GM04504 (cell line): Measurements from ENCODE around the gene SRGAP3.

Experiments
- DNase-seq: peaks from one replicate; pipeline ENCODE4 v3.0.0-alpha.2; 2012; ENCODE audit warnings: low read depth

Gene SRGAP3

GRCh38 chr3:9015250-9015649 is 234.2 kb downstream of the SRGAP3 start:
- no peak for DNase-seq

- no peak for DNase-seq
Observed at GRCh38 chr3:9013782-9014563, 235.5 kb downstream of the SRGAP3 start.

GRCh38 chr3:9012521-9012920 is 236.9 kb downstream of the SRGAP3 start:
- DNase-seq: no peak

GRCh38 chr3:9009976-9010545 is 239.4 kb downstream of the SRGAP3 start:
- no peak for DNase-seq

DNA sequence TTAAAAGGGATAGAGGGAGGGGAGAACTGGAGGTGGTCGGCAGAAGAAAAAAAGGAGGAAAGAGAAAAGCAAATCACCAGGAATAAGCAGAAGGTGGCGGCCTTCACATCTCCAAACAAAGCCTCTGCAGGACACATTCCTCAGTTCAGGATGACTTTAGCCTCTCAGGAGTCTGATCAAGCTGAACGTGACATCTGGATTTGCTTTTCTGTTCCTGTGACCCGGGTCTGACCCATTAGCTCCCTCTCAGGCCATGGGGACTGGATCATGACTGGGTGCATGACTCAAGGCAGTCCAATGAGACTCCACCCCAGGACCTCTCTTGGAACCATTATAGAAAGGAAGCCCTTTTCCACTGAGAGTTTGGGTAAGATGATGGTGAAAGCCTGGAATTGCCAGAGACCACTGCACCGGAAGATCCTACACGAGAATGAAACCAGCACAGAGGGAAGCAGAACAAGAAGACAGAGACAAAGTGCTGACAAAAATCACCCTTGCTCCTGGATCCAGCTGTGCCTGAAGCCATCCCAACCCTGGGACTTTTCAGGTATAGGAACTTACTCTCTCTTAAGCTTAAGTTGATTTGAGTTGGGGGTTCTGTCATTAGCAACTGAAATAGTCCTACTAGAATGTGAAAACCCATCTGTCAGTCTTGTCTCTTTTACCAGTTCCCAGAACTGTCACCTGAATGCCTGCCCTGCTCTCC is 240.7 kb downstream of the SRGAP3 start:
- DNase-seq: peak; percentile 25

- DNase-seq: no peak
Observed at GRCh38 chr3:9007928-9008327, 241.5 kb downstream of the SRGAP3 start.

GRCh38 chr3:9007213-9007612 is 242.2 kb downstream of the SRGAP3 start:
- no peak for DNase-seq

GRCh38 chr3:9000041-9000440 is 249.4 kb downstream of the SRGAP3 start:
- DNase-seq: no peak

DNA sequence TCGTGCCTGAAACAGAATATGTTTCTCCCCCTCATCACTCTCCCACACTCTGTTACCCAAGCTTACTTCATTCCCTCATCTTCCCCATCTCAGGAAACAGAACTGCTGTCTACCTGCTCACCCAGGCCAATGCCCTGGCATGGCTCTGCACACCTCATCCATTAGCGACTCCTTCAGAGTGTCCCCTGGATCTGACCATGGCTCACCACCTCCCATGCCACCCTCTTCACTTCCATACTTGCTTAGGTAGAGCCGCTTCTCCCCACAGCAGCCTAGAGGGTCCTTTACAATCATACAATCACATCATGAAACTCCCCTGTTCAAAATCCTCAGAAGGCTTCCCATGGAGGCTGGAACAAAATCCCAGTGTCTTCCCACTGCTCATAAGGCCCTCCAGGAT is 252.3 kb downstream of the SRGAP3 start:
- DNase-seq: no peak

GRCh38 chr3:8996681-8997121 is 252.7 kb downstream of the SRGAP3 start:
- peak; percentile 32 for DNase-seq

DNA sequence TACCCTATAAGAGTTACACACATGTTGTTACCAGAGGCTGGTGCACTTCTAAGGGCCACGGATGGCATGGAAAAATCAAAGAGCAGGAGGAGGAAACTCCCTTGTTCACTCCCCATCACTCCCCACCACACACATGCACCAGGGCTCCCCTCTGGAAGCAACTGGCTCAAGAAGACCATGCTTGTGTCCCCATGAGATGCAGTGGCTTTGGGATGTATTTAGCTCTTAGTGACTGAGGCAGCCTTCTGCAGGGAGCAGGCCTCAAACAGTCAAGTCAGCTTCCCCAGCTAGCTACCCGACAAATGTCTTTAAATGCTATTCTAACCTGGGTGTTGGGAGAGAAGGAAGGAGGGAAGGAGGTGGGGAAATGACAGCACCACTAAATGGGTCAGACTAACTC is 253.2 kb downstream of the SRGAP3 start:
- no peak for DNase-seq

DNA sequence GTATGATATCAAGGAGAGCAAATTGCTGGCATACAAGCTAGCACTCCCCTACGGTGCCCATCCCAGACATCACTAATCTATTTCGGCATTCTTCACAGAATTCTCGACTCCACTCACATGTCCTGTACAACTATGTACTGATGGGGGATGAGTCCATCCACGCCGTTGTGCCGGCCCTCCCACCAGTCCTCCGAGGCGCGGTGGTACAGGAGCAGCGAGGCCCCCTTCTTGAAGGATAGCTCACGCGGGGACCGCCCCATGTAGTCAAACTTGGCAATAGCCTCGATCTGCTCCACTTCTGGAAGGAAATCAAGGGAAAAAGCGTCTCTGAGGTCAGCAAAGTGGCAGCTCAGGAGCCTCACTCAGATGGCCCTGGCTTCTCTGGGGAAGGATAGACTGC is 255.2 kb downstream of the SRGAP3 start:
- DNase-seq: no peak

GRCh38 chr3:8993331-8993730 is 256.1 kb downstream of the SRGAP3 start:
- no peak for DNase-seq

DNA sequence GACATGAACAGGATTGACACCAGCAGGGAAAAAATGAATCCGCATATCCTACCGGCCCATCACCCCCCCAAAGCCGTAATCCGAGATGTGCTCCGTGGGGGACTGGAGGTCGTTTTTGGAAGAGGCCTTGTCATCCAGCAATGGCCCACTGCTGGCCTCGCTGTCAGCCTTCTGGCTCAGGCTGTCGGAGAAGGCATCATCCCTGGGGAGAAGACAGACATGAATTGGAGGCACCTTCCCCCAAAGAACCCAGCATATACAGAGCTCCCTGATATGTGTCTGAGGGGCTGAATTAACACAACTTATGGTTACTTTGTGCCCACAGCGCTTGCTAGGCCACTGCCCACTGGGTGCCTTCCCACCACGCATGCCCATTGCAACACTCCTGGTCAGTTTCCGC is 256.6 kb downstream of the SRGAP3 start:
- no peak for DNase-seq

GRCh38 chr3:8992199-8992598 is 257.2 kb downstream of the SRGAP3 start:
- no peak for DNase-seq

DNA sequence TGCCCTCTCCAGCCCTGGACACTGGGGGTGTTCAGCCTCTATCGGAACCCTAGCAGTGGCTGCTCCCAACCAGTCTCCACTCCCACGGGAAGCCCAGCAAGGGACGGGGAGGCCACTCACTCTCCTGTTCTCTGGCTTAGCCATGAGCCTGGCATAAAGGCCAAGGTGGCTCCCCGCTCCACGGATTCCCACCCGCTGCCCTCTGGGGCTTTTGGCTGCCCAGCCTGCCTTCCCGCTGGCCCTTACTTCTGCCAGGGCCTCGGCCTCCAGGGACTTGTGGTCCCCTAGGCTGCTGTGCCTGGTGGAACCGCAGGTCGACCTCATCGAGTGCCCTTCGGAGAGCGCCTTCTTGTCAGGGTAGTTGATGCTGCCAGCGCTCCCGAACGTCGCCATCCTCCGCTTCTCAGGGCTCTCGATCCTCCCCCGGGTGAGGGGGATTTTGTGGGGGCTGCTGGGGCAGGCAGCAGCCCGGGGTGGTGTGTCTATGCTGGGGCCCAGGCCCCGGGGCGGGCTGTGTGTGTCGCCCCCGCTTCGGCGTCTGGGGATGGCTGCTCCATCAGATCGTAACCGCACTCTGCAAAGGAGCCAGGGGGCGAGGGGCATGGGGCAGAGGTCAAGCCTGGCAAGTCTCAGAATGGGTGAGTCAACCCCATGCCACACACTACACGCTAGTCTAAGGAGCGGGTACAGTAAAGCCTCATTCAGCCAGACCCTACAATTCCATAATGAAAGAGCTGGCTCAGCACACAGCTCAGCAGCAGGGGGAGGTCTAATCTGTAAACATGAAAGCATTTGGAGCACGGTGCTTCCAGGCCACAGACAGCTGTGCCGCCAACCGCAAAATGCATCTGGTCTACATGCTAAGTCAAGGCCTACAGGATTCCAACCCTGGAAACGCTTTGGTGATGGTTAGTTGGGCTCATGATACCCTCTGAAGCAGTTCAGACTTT is 258.9 kb downstream of the SRGAP3 start:
- DNase-seq: peak; percentile 61

DNA sequence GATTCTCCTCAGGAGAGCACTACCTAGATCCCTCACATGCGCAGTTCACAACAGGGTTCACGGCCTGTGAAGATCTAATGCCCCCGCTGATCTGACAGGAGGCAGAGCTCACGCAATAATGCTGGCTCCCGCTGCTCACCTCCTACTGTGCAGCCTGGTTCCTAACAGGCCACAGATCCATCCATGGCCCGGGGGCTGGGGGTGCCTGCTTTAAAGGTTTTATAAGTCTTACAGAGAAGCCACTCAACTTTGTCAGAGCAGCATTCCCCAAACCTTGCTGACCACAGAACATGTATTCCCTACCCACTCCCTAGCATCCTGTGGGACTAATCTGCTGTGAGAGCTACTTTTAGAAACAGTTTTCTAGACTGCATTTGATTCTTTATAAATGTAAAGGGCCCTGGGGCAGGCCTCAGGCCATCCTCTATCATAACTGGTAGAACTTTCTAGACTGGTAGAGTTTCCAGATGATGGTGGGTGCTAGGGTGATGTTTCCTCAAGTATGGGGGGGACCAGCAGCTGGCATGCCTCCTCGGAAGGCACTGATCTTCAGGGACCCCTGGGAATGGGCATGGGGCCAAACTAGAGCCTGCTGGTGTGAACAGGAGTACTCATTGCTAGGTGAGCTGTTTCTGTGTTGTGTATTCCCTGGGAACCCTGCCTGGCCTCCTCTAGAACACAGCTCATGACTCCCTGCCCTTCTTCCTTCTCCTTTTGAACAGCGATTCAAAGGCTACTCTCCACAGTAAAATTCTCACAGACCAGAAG is 260.5 kb downstream of the SRGAP3 start:
- no peak for DNase-seq

- no peak for DNase-seq
Observed at GRCh38 chr3:8988384-8988655, 261.1 kb downstream of the SRGAP3 start.

GRCh38 chr3:8987645-8988383 is 261.6 kb downstream of the SRGAP3 start:
- DNase-seq: no peak

- DNase-seq: no peak
Observed at GRCh38 chr3:8987226-8987625, 262.2 kb downstream of the SRGAP3 start.

DNA sequence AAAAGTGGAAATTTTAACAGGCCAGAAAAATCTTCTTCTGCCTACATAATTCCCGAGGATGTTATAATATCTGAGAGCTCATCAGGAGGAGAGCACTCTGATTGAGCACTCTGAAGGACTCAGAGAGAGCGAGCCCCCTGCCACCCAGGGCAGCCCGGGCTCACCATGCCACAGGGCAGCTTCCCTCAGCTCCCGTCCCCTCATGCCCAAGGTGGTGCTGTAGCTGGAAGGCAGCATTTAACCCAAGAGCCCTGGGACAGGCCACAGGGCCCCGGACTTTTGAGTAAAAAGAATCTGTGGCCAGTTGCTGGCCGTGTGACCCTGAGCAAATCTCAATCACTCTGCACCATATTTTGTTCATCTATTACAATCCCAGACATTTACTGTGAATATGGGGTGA is 262.7 kb downstream of the SRGAP3 start:
- DNase-seq: no peak
